ENCODE results near the gene KCNQ4.

The KCNQ4 gene

GRCh38 chr1:40830419-40830943, 46.9 kb downstream of the KCNQ4 start:
- no peaks in the 10 kb centered on the region for H3K27me3 ChIP-seq (ENCODE audit: insufficient read depth, poor library complexity, severe bottlenecking)
- no peak for TF ChIP-seq CTCF (IDR thresholded peaks at IDR 0.05; ENCODE audit: poor library complexity, severe bottlenecking)
- no peak for ATAC-seq (ENCODE audit: low read depth)
- H3K9me3 ChIP-seq (ENCODE audit: severe bottlenecking), result no peaks in the 10 kb centered on the region
- no peak for DNase-seq (ENCODE audit: low spot score)
- H3K4me3 ChIP-seq (ENCODE audit: severe bottlenecking), result no peak overlapping the region
- H3K4me1 ChIP-seq (ENCODE audit: insufficient read depth, poor library complexity, severe bottlenecking), result no peaks in the 10 kb centered on the region
- H3K36me3 ChIP-seq (ENCODE audit: low read depth), result no peaks in the 10 kb centered on the region
- no peak overlapping the region for H3K27ac ChIP-seq (ENCODE audit: poor library complexity, severe bottlenecking)

GRCh38 chr1:40831001-40831732, 47.6 kb downstream of the KCNQ4 start:
- ATAC-seq (ENCODE audit: low read depth) (no peak), DNase-seq (ENCODE audit: low spot score) (no peak)
- H3K9me3 ChIP-seq (ENCODE audit: severe bottlenecking), result no peaks in the 10 kb centered on the region
- no peak overlapping the region for H3K27ac ChIP-seq (ENCODE audit: poor library complexity, severe bottlenecking)
- no peaks in the 10 kb centered on the region for H3K27me3 ChIP-seq (ENCODE audit: insufficient read depth, poor library complexity, severe bottlenecking)
- H3K4me1 ChIP-seq (ENCODE audit: insufficient read depth, poor library complexity, severe bottlenecking), result no peaks in the 10 kb centered on the region
- TF ChIP-seq CTCF (IDR thresholded peaks at IDR 0.05; ENCODE audit: poor library complexity, severe bottlenecking), result no peak
- no peak overlapping the region for H3K4me3 ChIP-seq (ENCODE audit: severe bottlenecking)
- no peaks in the 10 kb centered on the region for H3K36me3 ChIP-seq (ENCODE audit: low read depth)

GRCh38 chr1:40833979-40834378, 50.4 kb downstream of the KCNQ4 start:
- ATAC-seq (ENCODE audit: low read depth) (no peak), DNase-seq (ENCODE audit: low spot score) (no peak)
- H3K4me3 ChIP-seq (ENCODE audit: severe bottlenecking), result no peak overlapping the region
- H3K27me3 ChIP-seq (ENCODE audit: insufficient read depth, poor library complexity, severe bottlenecking), result no peaks in the 10 kb centered on the region
- no peak for TF ChIP-seq CTCF (IDR thresholded peaks at IDR 0.05; ENCODE audit: poor library complexity, severe bottlenecking)
- no peaks in the 10 kb centered on the region for H3K9me3 ChIP-seq (ENCODE audit: severe bottlenecking)
- H3K36me3 ChIP-seq (ENCODE audit: low read depth), result no peaks in the 10 kb centered on the region
- no peaks in the 10 kb centered on the region for H3K4me1 ChIP-seq (ENCODE audit: insufficient read depth, poor library complexity, severe bottlenecking)
- H3K27ac ChIP-seq (ENCODE audit: poor library complexity, severe bottlenecking), result no peak overlapping the region

- Histone ChIP-seq H3K36me3 (ENCODE audit: low read depth) (no peaks in the 10 kb centered on the region), H3K9me3 (ENCODE audit: severe bottlenecking) (no peaks in the 10 kb centered on the region), H3K27me3 (ENCODE audit: insufficient read depth, poor library complexity, severe bottlenecking) (no peaks in the 10 kb centered on the region), H3K4me1 (ENCODE audit: insufficient read depth, poor library complexity, severe bottlenecking) (no peaks in the 10 kb centered on the region), H3K27ac (ENCODE audit: poor library complexity, severe bottlenecking) (no peak overlapping the region), H3K4me3 (ENCODE audit: severe bottlenecking) (no peak overlapping the region)
- no peak for DNase-seq (ENCODE audit: low spot score)
- no peak for ATAC-seq (ENCODE audit: low read depth)
- no peak for TF ChIP-seq CTCF (IDR thresholded peaks at IDR 0.05; ENCODE audit: poor library complexity, severe bottlenecking)
These were observed 51.5 kb downstream of the KCNQ4 start for GRCh38 chr1:40834968-40835545.

GRCh38 chr1:40836283-40836682, 52.7 kb downstream of the KCNQ4 start:
- DNase-seq (ENCODE audit: low spot score) (no peak), ATAC-seq (ENCODE audit: low read depth) (no peak)
- Histone ChIP-seq H3K27ac (ENCODE audit: poor library complexity, severe bottlenecking) (no peak overlapping the region), H3K27me3 (ENCODE audit: insufficient read depth, poor library complexity, severe bottlenecking) (no peaks in the 10 kb centered on the region), H3K4me3 (ENCODE audit: severe bottlenecking) (no peak overlapping the region), H3K4me1 (ENCODE audit: insufficient read depth, poor library complexity, severe bottlenecking) (no peaks in the 10 kb centered on the region), H3K36me3 (ENCODE audit: low read depth) (no peaks in the 10 kb centered on the region), H3K9me3 (ENCODE audit: severe bottlenecking) (no peaks in the 10 kb centered on the region)
- no peak for TF ChIP-seq CTCF (IDR thresholded peaks at IDR 0.05; ENCODE audit: poor library complexity, severe bottlenecking)
